Measurements from ENCODE around the gene KIF26A. TPM values are rescaled to one million over a fixed set of nuclear protein-coding genes. Genes with fewer than 3 reads are reported as not detected.
A peak's percentile ranks its signal among the peaks of the same experiment; 100 is the strongest.

Gene KIF26A
- total RNA-seq, 4 donors from 2014 or later: 4.6 to 7.2 (median 5.6) TPM

DNA sequence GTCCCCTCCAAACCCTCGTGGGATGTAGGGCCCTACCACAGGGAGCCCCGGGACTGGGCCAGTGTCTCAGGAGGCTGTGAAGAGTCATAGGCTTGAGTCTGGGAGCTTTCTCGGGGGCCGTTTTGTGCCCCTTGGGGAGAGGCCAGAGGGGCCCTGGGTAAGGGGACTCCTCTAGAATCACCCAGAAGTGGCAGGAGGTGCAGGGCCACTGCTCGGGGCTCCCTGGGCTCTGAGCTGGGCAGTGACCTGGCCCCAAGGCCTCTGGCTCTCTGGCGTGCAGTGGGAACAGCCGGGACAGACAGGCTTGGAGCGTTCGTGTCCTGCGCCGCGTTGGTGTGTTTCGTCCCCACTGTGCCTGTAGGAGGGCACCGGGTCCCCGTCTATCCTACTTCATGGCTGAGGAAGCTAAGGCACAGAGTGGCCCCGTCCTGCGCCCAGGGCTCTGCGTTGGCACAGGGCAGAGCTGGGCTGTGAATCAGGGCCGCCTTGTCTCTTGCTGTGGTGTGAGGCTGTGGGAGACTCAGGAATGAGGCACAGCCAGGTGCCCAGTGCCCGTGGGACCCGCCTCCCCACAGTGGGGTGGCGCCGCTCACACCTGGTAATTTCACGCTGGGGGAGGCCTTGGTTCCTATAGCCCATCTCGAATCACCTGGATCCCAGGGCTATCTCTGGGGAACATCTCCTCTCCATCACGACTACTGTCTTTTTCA is 23.8 kb upstream of the KIF26A start:
- intact Hi-C loops (cut with DNase I): no loop called here

DNA sequence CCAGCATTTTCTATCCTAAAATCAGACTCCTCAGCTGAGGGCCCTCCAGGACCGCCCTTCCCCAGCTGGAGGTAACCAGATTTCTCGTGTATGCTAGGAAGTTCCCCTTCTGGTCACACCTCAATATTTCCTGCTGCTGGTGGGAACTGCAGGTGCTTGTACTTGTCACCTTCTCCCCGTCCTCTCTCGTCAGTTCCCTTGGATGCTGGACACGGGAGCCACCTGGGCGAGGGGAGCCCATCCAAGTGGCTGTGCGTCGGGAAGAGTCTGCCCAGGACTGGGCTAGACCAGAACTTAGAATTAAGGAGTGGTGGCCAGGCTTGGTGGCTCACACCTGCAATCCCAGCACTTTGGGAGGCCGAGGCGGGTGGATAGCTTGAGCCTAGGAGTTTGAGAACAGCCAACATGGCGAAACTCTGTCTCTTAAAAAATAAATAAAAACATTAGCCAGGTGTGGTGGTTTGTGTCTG is 23.2 kb upstream of the KIF26A start:
- Histone ChIP-seq H3K9me3 (no peaks in the 10 kb centered on the region), H3K27ac (replicated peaks in 1 of 4) (no peak overlapping the region), H3K36me3 (no peaks in the 10 kb centered on the region), H3K27me3 (peaks cover 0 to 84% (median 23%) of the 10 kb centered on the region in 4 donors), H3K4me1 (peaks cover 7 to 24% (median 20%) of the 10 kb centered on the region in 4 donors), H3K4me3 (no peak overlapping the region)
- intact Hi-C loops (cut with DNase I): no loop called here
- 79% methylated on average over 11 of the region's 11 CpGs for WGBS
- TF ChIP-seq POLR2A (IDR thresholded peaks at IDR 0.05; ENCODE audit: low read depth) (no peak), POLR2AphosphoS5 (IDR thresholded peaks at IDR 0.05) (no peak), EP300 (IDR thresholded peaks at IDR 0.05) (no peak)
- TF ChIP-seq, protein P1, sequence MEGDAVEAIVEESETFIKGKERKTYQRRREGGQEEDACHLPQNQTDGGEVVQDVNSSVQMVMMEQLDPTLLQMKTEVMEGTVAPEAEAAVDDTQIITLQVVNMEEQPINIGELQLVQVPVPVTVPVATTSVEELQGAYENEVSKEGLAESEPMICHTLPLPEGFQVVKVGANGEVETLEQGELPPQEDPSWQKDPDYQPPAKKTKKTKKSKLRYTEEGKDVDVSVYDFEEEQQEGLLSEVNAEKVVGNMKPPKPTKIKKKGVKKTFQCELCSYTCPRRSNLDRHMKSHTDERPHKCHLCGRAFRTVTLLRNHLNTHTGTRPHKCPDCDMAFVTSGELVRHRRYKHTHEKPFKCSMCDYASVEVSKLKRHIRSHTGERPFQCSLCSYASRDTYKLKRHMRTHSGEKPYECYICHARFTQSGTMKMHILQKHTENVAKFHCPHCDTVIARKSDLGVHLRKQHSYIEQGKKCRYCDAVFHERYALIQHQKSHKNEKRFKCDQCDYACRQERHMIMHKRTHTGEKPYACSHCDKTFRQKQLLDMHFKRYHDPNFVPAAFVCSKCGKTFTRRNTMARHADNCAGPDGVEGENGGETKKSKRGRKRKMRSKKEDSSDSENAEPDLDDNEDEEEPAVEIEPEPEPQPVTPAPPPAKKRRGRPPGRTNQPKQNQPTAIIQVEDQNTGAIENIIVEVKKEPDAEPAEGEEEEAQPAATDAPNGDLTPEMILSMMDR (IDR thresholded peaks at IDR 0.05): no peak
- no peak for DNase-seq (ENCODE audit: extremely low spot score)

More for the DNA sequence above, 23.8 kb upstream of the KIF26A start:
- no peak overlapping the region for H3K4me3 ChIP-seq
- TF ChIP-seq POLR2A (IDR thresholded peaks at IDR 0.05; ENCODE audit: low read depth) (no peak), POLR2AphosphoS5 (IDR thresholded peaks at IDR 0.05) (no peak), EP300 (IDR thresholded peaks at IDR 0.05) (no peak)
- TF ChIP-seq, protein P1 (IDR thresholded peaks at IDR 0.05): no peak
- H3K36me3 ChIP-seq: no peaks in the 10 kb centered on the region
- no peak for DNase-seq (ENCODE audit: extremely low spot score)
- no peak overlapping the region for H3K27ac ChIP-seq (replicated peaks in 1 of 4)
- 81% methylated on average over 7 of the region's 26 CpGs for WGBS
- peaks cover 7 to 24% (median 20%) of the 10 kb centered on the region in 4 donors for H3K4me1 ChIP-seq
- no peaks in the 10 kb centered on the region for H3K9me3 ChIP-seq
- peaks cover 0 to 78% (median 20%) of the 10 kb centered on the region in 4 donors for H3K27me3 ChIP-seq

DNA sequence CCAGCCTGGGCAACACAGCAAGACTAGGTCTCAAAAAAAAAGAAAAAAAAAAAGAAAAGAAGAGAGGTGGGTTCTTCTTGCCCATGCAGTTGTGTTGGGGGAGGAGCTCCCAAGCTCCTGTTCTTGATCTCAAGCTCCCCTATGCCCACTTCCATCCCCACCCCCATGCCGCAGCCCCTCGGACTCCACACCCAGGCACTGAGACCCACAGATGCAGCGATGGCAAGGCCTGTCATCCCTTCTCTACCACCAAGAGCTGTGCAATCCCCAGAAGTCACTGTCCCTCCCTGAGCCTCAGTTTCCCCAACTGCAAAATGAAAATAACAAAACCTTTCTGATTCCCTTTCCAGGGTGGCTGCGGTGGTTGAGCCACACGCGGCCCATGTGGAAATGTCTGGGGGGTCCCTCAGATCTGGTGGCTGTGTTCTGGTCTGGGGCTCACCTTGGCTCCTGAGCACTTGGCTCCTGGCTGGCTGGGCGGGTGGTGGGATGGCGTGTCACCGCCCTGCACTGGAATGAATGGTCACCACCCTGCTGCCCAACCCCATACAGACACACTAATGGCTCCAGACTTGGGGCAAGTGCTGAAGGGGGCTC is 22.6 kb upstream of the KIF26A start:
- Histone ChIP-seq H3K9me3 (no peaks in the 10 kb centered on the region), H3K36me3 (no peaks in the 10 kb centered on the region), H3K4me1 (peaks cover 7 to 24% (median 20%) of the 10 kb centered on the region in 4 donors), H3K4me3 (peak overlapping the region in 3 of 4 donors; percentile 48 to 56 (median 48)), H3K27ac (replicated peaks in 1 of 4) (no peak overlapping the region), H3K27me3 (peaks cover 0 to 90% (median 23%) of the 10 kb centered on the region in 4 donors)
- TF ChIP-seq EP300 (IDR thresholded peaks at IDR 0.05): no peak
- TF ChIP-seq POLR2AphosphoS5 (IDR thresholded peaks at IDR 0.05): no peak
- no peak for TF ChIP-seq POLR2A (IDR thresholded peaks at IDR 0.05; ENCODE audit: low read depth)
- intact Hi-C loops (cut with DNase I): no loop called here
- no peak for DNase-seq (ENCODE audit: extremely low spot score)
- WGBS: 74% methylated on average over 6 of the region's 9 CpGs

DNA sequence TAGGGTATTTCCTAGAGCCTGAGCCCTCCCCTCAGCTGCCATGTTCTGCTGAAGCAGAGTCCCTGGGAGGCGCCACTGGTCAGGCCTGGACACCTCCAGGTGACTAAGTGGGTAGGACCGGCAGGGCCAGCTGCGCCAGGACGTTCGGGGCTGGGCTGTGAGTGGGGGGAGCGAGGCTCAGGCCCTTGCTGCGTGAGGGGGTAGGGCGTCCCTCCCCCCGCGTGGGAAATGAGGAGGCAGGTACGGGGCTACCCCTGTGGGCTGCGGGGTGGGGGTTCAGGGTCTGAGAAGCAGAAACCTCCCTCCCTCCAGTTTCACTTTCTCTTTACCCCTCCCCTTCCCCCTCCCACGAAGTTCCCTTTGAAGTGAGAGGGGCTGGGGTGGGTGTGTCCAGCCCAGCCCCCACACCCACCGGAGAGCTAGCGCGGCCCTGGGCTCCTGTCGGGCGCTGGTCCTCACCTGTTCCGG is 22.1 kb upstream of the KIF26A start:
- Histone ChIP-seq H3K27me3 (peaks cover 0 to 91% (median 23%) of the 10 kb centered on the region in 4 donors), H3K4me3 (peak overlapping the region; percentile 44 to 56 (median 48))
- intact Hi-C loops (cut with DNase I): no loop called here

More for the DNA sequence above, 22.1 kb upstream of the KIF26A start:
- DNase-seq (ENCODE audit: extremely low spot score): no peak
- 27% methylated on average over 3 of the region's 19 CpGs for WGBS
- Histone ChIP-seq H3K4me1 (peaks cover 7 to 24% (median 20%) of the 10 kb centered on the region in 4 donors), H3K9me3 (no peaks in the 10 kb centered on the region), H3K36me3 (no peaks in the 10 kb centered on the region), H3K27ac (replicated peaks in 1 of 4) (no peak overlapping the region)
- TF ChIP-seq POLR2A (IDR thresholded peaks at IDR 0.05; ENCODE audit: low read depth): no peak
- TF ChIP-seq EP300 (IDR thresholded peaks at IDR 0.05): no peak
- TF ChIP-seq, protein P1 (IDR thresholded peaks at IDR 0.05): no peak
- no peak for TF ChIP-seq POLR2AphosphoS5 (IDR thresholded peaks at IDR 0.05)

Measured in esophagus muscularis mucosa (tissue), 4 donors.